Stimulated activated effector memory CD8-positive, alpha-beta T cell treated with anti-CD3 and anti-CD28 coated beads, Interleukin-12 subunit alpha, Interleukin-12 subunit beta, amount 100 ng/mL, for 72 hours (primary cell): ENCODE data around the gene AMZ1.
"Not testable (repeated sequence)": the region's sequence is repeated elsewhere in the genome, so short reads cannot be mapped to it uniquely, and the experiment has no call there.

Source experiments
- ATAC-seq: fragments of 150-1000 bp; cut with Tn5 transposase; 2 replicates; pipeline ENCODE4 v1.10.0; 2021
- DNase-seq, 2 donors: peaks; one replicate each; pipeline ENCODE4 v3.0.0; 2021 to 2022; ENCODE audit warnings: low spot score in 2 of 2
- H3K27ac Mint-ChIP-seq: one replicate; pipeline ENCODE4 v1.8.0; 2022; ENCODE audit warnings: mild to moderate bottlenecking, mixed read lengths
- H3K36me3 Mint-ChIP-seq: one replicate; pipeline ENCODE4 v1.8.0; 2022; ENCODE audit warnings: mild to moderate bottlenecking, mixed read lengths
- H3K4me1 Mint-ChIP-seq: one replicate; pipeline ENCODE4 v1.8.0; 2022; ENCODE audit warnings: mixed read lengths
- H3K4me3 Mint-ChIP-seq: one replicate; pipeline ENCODE4 v1.8.0; 2022; ENCODE audit warnings: mild to moderate bottlenecking, mixed read lengths
- H3K9me3 Mint-ChIP-seq: one replicate; pipeline ENCODE4 v1.8.0; 2022; ENCODE audit warnings: mixed read lengths

AMZ1 gene

GRCh38 chr7:2729031-2729892 is 41.3 kb downstream of the AMZ1 start:
- H3K36me3 Mint-ChIP-seq = no peaks in the 10 kb centered on the region

DNA sequence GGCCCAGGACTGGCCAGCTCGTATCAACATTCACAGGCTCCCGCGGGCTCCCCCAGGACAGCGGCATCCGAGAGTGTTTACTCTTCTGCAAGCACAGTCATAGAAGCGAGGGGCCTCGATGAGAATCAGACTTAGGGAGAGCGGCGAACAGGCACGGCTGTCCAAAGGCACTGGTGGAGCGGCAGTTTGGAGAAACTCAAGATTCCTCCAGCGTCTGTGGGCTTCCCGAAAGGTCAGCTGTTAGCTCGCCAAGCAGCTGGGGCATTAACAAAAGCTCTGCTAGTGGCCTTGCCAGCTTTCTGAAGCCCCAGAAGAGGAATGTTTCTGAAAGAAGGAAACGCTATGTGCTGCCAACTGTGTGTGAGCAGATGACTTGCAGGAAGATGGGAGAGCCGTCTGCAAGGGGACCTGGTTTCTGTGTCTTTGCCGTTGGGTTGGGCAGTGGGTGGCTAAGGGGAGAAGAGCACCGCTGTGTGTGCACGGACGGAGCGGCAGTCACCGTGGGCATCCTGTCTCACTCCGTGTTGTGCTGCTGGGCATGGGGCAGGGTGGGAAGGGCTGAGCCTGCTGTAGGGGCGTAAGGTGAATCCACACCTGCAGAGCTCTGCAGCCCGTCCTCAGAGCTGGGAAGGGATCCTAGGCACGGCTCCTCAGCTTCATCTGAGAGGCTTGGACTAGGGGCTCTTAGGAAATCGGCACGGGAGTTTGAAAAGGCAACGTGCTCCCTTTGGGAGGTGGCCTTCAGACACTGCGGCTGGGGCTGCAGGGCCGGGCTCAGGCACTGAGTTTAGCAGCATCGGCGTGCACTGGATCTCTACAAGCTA is 42.1 kb downstream of the AMZ1 start:
- DNase-seq = no peak
- no peaks in the 10 kb centered on the region for H3K9me3 Mint-ChIP-seq
- no peak overlapping the region for H3K4me3 Mint-ChIP-seq
- ATAC-seq = no peak
- H3K36me3 Mint-ChIP-seq = no peaks in the 10 kb centered on the region
- peaks cover 9% of the 10 kb centered on the region for H3K4me1 Mint-ChIP-seq
- H3K27ac Mint-ChIP-seq = no peak overlapping the region

More at GRCh38 chr7:2729031-2729892, 41.3 kb downstream of the AMZ1 start:
- no peaks in the 10 kb centered on the region for H3K9me3 Mint-ChIP-seq
- peak overlapping the region; percentile 52 for H3K27ac Mint-ChIP-seq
- DNase-seq (no peak), ATAC-seq (no peak)
- H3K4me3 Mint-ChIP-seq = no peak overlapping the region
- peaks cover 4% of the 10 kb centered on the region for H3K4me1 Mint-ChIP-seq

DNA sequence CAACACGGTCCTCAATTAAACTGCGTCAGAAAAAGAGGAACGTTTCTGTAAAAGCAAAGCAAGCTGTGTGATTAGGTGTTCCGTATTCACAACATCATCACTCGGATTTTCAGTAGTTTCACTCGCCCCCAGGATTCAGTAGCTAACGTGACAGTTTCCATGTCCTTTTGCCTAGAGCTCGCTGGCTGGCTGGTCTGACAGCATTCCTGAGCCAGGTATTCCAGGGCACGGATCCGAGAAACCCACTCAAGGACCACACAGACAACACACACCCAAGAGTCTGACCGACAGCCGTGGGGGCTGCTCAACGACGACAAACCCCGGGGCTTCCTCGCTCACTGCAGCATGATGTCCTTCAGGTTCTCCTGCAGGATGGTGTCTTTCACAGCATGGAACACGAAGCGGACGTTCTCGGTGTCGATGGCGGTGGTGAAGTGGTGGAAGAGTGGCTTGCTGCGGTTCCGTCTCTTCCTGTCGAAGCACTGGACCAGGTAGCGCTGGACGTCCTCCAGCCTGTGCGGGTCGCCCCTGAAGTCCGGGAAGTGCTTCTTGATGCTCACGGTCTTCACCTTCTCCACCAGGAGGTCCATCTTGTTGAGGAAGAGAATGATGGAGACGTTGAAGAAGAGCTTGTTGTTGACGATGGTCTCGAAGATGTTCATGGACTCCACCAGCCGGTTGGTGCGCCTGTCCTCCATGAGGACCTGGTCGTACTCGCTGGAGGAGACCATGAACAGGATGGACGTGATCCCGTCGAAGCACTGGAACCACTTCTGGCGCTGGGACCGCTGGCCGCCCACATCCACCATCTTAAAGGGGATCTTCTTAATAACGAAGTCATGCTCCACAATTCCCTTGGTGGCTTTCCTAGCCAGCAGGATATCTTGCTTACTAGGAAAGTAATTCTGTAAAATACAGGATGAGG is 43.1 kb downstream of the AMZ1 start:
- ATAC-seq (no peak), DNase-seq (no peak)
- no peaks in the 10 kb centered on the region for H3K9me3 Mint-ChIP-seq
- H3K4me1 Mint-ChIP-seq = peaks cover 15% of the 10 kb centered on the region
- H3K4me3 Mint-ChIP-seq = no peak overlapping the region
- H3K27ac Mint-ChIP-seq = peak overlapping the region; percentile 69
- H3K36me3 Mint-ChIP-seq = no peaks in the 10 kb centered on the region

GRCh38 chr7:2732388-2732787 is 44.4 kb downstream of the AMZ1 start:
- Mint-ChIP-seq H3K4me1 (peaks cover 15% of the 10 kb centered on the region), H3K36me3 (no peaks in the 10 kb centered on the region), H3K9me3 (no peaks in the 10 kb centered on the region)

GRCh38 chr7:2732959-2733584 is 45.1 kb downstream of the AMZ1 start:
- H3K36me3 Mint-ChIP-seq = no peaks in the 10 kb centered on the region
- no peak for DNase-seq
- H3K27ac Mint-ChIP-seq = no peak overlapping the region

More at GRCh38 chr7:2732388-2732787, 44.4 kb downstream of the AMZ1 start:
- no peak for ATAC-seq
- no peak for DNase-seq
- H3K4me3 Mint-ChIP-seq = no peak overlapping the region
- H3K27ac Mint-ChIP-seq = peak overlapping the region; percentile 69

DNA sequence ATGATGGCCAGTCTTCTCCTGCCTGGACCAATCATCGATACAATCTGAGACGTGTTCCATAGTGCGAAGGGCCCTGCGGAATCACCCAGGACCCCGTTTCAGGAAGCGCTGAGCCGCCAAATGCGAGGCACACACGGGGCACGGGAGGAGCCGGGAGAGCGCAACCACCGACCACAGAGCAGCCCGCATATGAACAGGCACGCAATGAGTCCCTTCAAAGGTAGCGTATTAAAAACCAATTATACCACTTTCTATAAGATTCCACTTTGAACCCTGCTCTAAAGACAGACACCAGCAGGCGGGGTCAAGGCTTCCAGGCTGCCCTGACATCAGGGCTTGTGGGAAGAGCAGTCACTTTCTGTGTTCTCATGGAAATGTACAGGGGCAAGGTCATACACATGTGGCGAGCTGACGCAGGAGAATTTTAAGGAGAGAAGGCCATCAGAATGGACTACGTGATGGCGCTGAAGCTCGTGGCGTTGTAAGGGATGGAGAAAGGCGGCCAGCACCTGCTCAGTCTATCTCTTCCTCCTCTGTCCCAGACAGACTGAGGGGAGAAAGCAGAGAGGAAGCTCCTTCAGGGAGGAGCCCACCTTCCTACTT is 46.2 kb downstream of the AMZ1 start:
- Mint-ChIP-seq H3K9me3 (no peaks in the 10 kb centered on the region), H3K36me3 (no peaks in the 10 kb centered on the region), H3K27ac (no peak overlapping the region), H3K4me3 (no peak overlapping the region), H3K4me1 (peaks cover 15% of the 10 kb centered on the region)
- no peak for DNase-seq
- no peak for ATAC-seq

More at GRCh38 chr7:2732959-2733584, 45.1 kb downstream of the AMZ1 start:
- Mint-ChIP-seq H3K4me1 (peaks cover 15% of the 10 kb centered on the region), H3K9me3 (no peaks in the 10 kb centered on the region), H3K4me3 (no peak overlapping the region)
- no peak for ATAC-seq

GRCh38 chr7:2734751-2735571 is 47.0 kb downstream of the AMZ1 start:
- H3K9me3 Mint-ChIP-seq = no peaks in the 10 kb centered on the region
- peaks cover 15% of the 10 kb centered on the region for H3K4me1 Mint-ChIP-seq
- H3K27ac Mint-ChIP-seq = peak overlapping the region; percentile 54
- no peak for ATAC-seq
- DNase-seq = no peak
- H3K36me3 Mint-ChIP-seq = no peaks in the 10 kb centered on the region
- no peak overlapping the region for H3K4me3 Mint-ChIP-seq

DNA sequence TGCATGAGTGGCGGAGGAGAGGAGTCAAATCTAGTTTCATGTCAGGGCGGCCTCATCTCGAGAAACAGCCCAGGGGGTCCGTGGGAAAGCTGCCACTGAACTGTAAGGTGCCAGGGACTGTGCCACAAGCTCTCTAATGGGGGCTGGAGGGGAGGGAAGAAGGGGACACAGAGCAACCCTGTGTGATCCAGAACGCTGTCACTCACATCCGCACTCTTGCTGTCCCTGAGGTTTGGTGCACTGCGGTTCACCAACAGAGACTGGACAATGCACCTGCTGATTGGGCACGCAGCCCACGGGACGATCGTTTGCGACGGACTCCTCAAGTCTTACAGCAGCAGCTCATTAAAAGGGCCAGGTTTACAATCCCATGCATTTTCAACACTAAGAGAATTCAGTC is 47.7 kb downstream of the AMZ1 start:
- H3K36me3 Mint-ChIP-seq = no peaks in the 10 kb centered on the region
- no peak for DNase-seq
- H3K4me1 Mint-ChIP-seq = peaks cover 15% of the 10 kb centered on the region
- no peaks in the 10 kb centered on the region for H3K9me3 Mint-ChIP-seq
- H3K4me3 Mint-ChIP-seq = no peak overlapping the region
- no peak for ATAC-seq
- H3K27ac Mint-ChIP-seq = peak overlapping the region; percentile 54

DNA sequence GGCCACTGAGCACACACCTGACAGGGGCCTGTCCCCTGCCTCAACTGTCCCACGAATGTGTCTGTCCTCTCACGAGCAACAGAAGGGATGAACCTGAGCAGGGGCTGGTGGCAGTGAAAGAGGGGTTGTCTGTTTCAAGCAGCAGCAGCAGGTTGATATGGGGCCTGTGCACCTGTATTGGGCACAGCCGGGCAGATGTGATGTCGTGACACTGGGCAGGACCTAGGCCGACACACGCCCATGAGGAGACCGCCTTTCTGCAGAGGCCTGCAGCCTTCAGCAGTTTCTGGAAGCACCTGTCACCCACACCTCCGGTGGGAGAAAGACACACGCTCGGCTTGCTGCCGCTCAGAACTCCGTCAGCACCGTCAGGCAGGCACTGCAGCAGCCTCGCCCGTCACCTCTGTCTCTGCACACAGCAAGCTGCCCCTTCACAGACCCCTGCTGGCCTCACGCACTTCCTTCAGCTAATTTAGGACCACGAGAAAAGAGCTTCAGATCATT is 48.5 kb downstream of the AMZ1 start:
- ATAC-seq (no peak), DNase-seq (no peak)
- Mint-ChIP-seq H3K27ac (no peak overlapping the region), H3K36me3 (no peaks in the 10 kb centered on the region), H3K4me3 (no peak overlapping the region), H3K4me1 (peaks cover 15% of the 10 kb centered on the region), H3K9me3 (no peaks in the 10 kb centered on the region)

DNA sequence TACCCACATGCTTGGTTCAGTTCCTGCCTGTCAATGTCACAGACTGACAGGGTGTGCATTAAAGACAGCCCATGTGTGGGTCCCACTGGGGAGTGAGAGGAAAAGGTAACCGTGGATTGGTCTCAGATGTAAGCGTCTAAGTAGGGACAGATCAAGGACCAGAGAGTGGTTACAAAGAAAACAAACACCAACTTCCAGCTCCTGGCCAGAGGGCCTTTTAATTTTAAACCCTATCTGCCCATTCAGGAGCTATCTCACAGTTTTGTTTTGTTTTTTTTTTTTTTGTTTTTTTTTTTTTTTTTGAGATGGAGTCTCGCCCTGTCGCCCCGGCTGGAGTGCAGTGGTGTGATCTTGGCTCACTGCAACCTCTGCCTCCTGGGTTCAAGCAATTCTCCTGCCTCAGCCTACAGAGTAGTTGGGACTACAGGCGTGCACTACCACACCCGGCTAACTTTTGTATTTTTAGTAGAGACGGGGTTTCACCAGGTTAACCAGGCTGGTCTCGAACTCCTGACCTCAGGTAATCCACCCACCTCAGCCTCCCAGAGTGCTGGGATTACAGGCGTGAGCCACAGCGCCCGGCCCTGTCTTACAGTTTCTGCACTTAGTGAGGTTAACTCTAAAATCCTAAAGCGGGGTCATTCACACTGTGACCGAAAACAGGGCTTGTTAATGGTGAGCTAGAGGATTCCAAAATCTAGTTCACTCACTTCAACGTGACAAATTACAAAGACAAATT is 49.2 kb downstream of the AMZ1 start:
- H3K27ac Mint-ChIP-seq, H3K4me3 Mint-ChIP-seq, ATAC-seq: not testable (repeated sequence)

GRCh38 chr7:2737771-2738540 is 50.0 kb downstream of the AMZ1 start:
- no peak overlapping the region for H3K27ac Mint-ChIP-seq
- no peak for ATAC-seq
- peaks cover 15% of the 10 kb centered on the region for H3K4me1 Mint-ChIP-seq

More for the DNA sequence above, 49.2 kb downstream of the AMZ1 start:
- H3K36me3 Mint-ChIP-seq, H3K9me3 Mint-ChIP-seq, DNase-seq: not testable (repeated sequence)
- H3K4me1 Mint-ChIP-seq = peaks cover 15% of the 10 kb centered on the region

GRCh38 chr7:2738766-2739549 is 51.0 kb downstream of the AMZ1 start:
- Mint-ChIP-seq H3K4me3 (no peak overlapping the region), H3K9me3 (no peaks in the 10 kb centered on the region), H3K36me3 (no peaks in the 10 kb centered on the region), H3K4me1 (peaks cover 14% of the 10 kb centered on the region), H3K27ac (no peak overlapping the region)
- ATAC-seq (no peak), DNase-seq (no peak)

More at GRCh38 chr7:2737771-2738540, 50.0 kb downstream of the AMZ1 start:
- Mint-ChIP-seq H3K4me3 (no peak overlapping the region), H3K9me3 (no peaks in the 10 kb centered on the region), H3K36me3 (no peaks in the 10 kb centered on the region)
- DNase-seq = no peak
